K562 (cell line): ENCODE measurements around the gene BAHD1. TPM values are rescaled to one million over a fixed set of nuclear protein-coding genes. Genes with fewer than 3 reads are reported as not detected.

ENCODE experiments used
- BRD4 ChIP-seq: fragments of 200-600 bp; sonication (generic); IDR thresholded peaks from 2 replicates; pipeline ENCODE4 v1.6.1; 2017; ENCODE audit warnings: inconsistent platforms
- COPS2 ChIP-seq: fragments of 450-650 bp; conservative IDR thresholded peaks from 2 replicates; pipeline ENCODE4 v1.6.1; 2016; ENCODE audit warnings: mild to moderate bottlenecking, moderate library complexity
- CREM ChIP-seq: IDR thresholded peaks from 2 replicates; pipeline ENCODE4 v1.6.1; 2014; ENCODE audit warnings: antibody characterized with exemption, low read depth
- FOSL1 ChIP-seq: fragments of 200-800 bp; sonication (Bioruptor generic); conservative IDR thresholded peaks from 2 replicates; pipeline ENCODE4 v1.6.1; 2016; ENCODE audit warnings: missing genetic modification characterization, missing compliant biosample characterization
- GABPB1 ChIP-seq: sonication (generic); formaldehyde crosslinking; IDR thresholded peaks from 2 replicates; pipeline ENCODE4 v1.8.0; 2022; ENCODE audit warnings: mild to moderate bottlenecking, missing genetic modification reagents
- GATA2 ChIP-seq: sonication (generic); formaldehyde crosslinking; IDR thresholded peaks from 2 replicates; pipeline ENCODE4 v1.4.0; 2020; ENCODE audit warnings: mild to moderate bottlenecking, missing genetic modification reagents
- GTF2E2 ChIP-seq: fragments of 200-800 bp; sonication (Bioruptor generic); IDR thresholded peaks from 2 replicates; pipeline ENCODE4 v1.6.1; 2016; ENCODE audit warnings: missing genetic modification characterization, missing compliant biosample characterization
- HDAC2 ChIP-seq: fragments of 450-650 bp; IDR thresholded peaks from 2 replicates; pipeline ENCODE4 v1.6.1; 2016; ENCODE audit warnings: mild to moderate bottlenecking
- MXI1 ChIP-seq: IDR thresholded peaks from 2 replicates; pipeline ENCODE4 v1.6.1; 2011; ENCODE audit warnings: low read depth, mild to moderate bottlenecking, improper control_type of control experiment, low read length
- NCOA6 ChIP-seq: fragments of 450-650 bp; IDR thresholded peaks from 2 replicates; pipeline ENCODE4 v1.6.1; 2017; ENCODE audit warnings: mild to moderate bottlenecking
- RAD21 ChIP-seq, 2 experiments: fragments of 250-450 bp in 1 of 2; fragments of 450-650 bp in 1 of 2; sonication (Bioruptor Pico) in 1 of 2; formaldehyde crosslinking in 1 of 2; IDR thresholded peaks in 1 of 2; conservative IDR thresholded peaks in 1 of 2; 2 replicates each; pipeline versions ENCODE4 v1.4.0 to v1.8.0; 2020 to 2022; ENCODE audit warnings: mild to moderate bottlenecking in 2 of 2, moderate library complexity in 1 of 2
- SP2 ChIP-seq: IDR thresholded peaks from 2 replicates; pipeline ENCODE4 v1.6.1; 2011; ENCODE audit warnings: mild to moderate bottlenecking, low read depth, low read length, moderate library complexity; ENCODE audit not compliant: poor library complexity, severe bottlenecking; ENCODE audit errors: extremely low read depth
- TBL1XR1 ChIP-seq, 2 experiments: IDR thresholded peaks; 2 replicates each; pipeline ENCODE4 v1.6.1; 2012; ENCODE audit warnings: improper control_type of control experiment in 2 of 2, low read length in 2 of 2, mild to moderate bottlenecking in 1 of 2
- ZNF436 ChIP-seq: fragments of 250-450, 450-650 bp; sonication (Bioruptor Pico); formaldehyde crosslinking; IDR thresholded peaks from 2 replicates; pipeline ENCODE4 v1.7.0; 2020; ENCODE audit warnings: mild to moderate bottlenecking
- ZNF589 ChIP-seq: fragments of 200-800 bp; sonication (Bioruptor generic); IDR thresholded peaks from 2 replicates; pipeline ENCODE4 v1.6.1; 2016; ENCODE audit warnings: low read depth, missing genetic modification characterization, missing compliant biosample characterization
- polyA plus RNA-seq, 8 experiments: library from polyadenylated mRNA; depleted of rRNA in 4 of 8; stranded (reverse) in 5 of 8; unstranded in 3 of 8; fragments of >200 nt; fragmentation: Nextera tagmentation in 2 of 8; fragmentation: Illumina TruSeq in 1 of 8; extraction: Ambion mirVana in 2 of 8; extraction: Trizol in 1 of 8; gene quantifications; 2 replicates each; pipeline versions ENCODE4 v1.2.1 to v1.2.3, GENCODE V29; 2011 to 2014; ENCODE audit warnings: inconsistent platforms in 1 of 8, missing spikeins in 1 of 8
- total RNA-seq, 7 experiments: library from RNA; depleted of rRNA in 6 of 7; stranded (reverse); fragments of >200 nt in 6 of 7; fragmentation: Illumina TruSeq in 2 of 7; extraction: Trizol in 2 of 7; gene quantifications; 2 replicates each; pipeline versions ENCODE4 v1.2.1 to v1.2.3, GENCODE V29; 2011 to 2021; ENCODE audit warnings: low replicate concordance in 1 of 7
- TF ChIP-seq, protein P1 (sequence below), 2 experiments: fragments of 450-650 bp; conservative IDR thresholded peaks; 2 replicates each; pipeline ENCODE4 v1.6.1; 2017; ENCODE audit warnings: mild to moderate bottlenecking in 2 of 2, moderate library complexity in 2 of 2
- TF ChIP-seq, protein P2 (sequence below): fragments of 450-650 bp; IDR thresholded peaks from 2 replicates; pipeline ENCODE4 v1.6.1; 2016; ENCODE audit warnings: low read depth, mild to moderate bottlenecking, moderate library complexity
- TF ChIP-seq, protein P3 (sequence below): sonication (generic); IDR thresholded peaks from 2 replicates; pipeline ENCODE4 v1.6.1; 2016
- TF ChIP-seq, protein P4 (sequence below): fragments of 250-450 bp; sonication (Bioruptor Pico); IDR thresholded peaks from 2 replicates; pipeline ENCODE4 v1.4.0; 2020; ENCODE audit warnings: mild to moderate bottlenecking, moderate library complexity
- TF ChIP-seq, protein P5 (sequence below), 2 experiments: fragments of 450-650 bp; IDR thresholded peaks; 2 replicates each; pipeline ENCODE4 v1.6.1; 2016

BAHD1 gene
- total and polyA plus RNA-seq, 9 of the 15 experiments (the other 6 are each of a cell fraction or from before 2014, with no cell fraction given): 0.55 to 38.5 (median 11.5) TPM

DNA sequence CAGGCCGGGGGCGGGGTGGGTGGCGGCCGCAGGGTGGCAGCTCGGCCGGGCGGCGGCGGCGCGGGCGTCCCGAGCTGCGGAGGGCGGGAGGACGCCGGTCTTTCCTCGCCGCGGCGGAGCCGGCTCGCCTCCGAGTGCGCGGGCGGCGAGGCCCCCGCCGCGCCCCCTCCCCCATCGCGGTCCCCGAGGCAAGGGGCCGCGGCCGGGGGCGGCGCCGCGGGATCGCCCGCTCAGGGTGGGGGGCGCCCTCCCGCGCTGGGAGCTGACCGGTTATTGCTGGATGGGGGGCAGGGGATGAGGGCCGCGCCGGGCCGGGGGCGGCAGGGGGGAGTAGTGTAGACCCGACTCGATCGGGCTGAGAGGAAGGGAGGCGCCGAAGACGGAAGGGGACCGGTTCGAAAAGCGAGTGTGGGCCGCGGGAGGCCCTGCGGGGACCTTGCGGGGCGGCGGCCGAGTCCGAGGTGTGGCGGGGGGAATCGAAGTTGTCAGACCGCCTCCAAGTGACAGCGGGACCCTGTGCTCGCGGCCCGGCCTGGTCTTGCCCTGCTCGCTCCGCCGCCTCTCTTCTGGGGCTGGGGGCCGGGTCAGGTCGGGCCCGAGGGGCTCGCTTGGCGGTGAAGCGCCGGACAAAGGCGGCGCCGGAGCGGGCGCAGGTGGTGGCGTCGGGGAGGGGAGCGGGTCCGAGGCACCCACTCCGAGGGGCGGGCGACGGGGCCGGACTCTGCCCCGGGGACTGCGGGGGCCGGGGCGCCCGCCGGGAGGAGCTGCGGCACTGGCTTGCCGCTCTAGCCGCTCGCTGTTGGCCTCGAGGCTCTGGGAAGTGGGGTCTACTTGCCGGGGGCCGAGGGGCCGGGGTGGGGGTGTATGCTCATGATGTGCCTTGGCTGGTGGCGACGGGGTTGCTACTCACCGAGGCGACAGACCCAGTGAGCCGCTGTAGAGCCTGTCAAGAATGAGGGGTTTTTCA, 1.1 kb downstream of the BAHD1 start (continued):
- TF ChIP-seq ZNF436: no peak
- peak in 1 of 2 experiments; percentile 24; a peak in 1 of 4 replicates for TF ChIP-seq RAD21 (CRISPR knock-in tag; conservative IDR thresholded peaks at IDR 0.05 in 1 of 2, IDR thresholded peaks at IDR 0.05 in 1 of 2)
- TF ChIP-seq GATA2 (CRISPR knock-in tag): no peak
- TF ChIP-seq MXI1: no peak
- TF ChIP-seq, protein P1, sequence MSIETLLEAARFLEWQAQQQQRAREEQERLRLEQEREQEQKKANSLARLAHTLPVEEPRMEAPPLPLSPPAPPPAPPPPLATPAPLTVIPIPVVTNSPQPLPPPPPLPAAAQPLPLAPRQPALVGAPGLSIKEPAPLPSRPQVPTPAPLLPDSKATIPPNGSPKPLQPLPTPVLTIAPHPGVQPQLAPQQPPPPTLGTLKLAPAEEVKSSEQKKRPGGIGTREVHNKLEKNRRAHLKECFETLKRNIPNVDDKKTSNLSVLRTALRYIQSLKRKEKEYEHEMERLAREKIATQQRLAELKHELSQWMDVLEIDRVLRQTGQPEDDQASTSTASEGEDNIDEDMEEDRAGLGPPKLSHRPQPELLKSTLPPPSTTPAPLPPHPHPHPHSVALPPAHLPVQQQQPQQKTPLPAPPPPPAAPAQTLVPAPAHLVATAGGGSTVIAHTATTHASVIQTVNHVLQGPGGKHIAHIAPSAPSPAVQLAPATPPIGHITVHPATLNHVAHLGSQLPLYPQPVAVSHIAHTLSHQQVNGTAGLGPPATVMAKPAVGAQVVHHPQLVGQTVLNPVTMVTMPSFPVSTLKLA (conservative IDR thresholded peaks at IDR 0.05): no peak
- TF ChIP-seq, protein P2, sequence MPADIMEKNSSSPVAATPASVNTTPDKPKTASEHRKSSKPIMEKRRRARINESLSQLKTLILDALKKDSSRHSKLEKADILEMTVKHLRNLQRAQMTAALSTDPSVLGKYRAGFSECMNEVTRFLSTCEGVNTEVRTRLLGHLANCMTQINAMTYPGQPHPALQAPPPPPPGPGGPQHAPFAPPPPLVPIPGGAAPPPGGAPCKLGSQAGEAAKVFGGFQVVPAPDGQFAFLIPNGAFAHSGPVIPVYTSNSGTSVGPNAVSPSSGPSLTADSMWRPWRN: no peak
- 0 out of 2 replicates have a peak, but pooled peaks have one; percentile 4 for TF ChIP-seq GABPB1 (CRISPR knock-in tag)
- TF ChIP-seq SP2: peak; percentile 35
- TF ChIP-seq ZNF589 (CRISPR knock-in tag): no peak
- TF ChIP-seq, protein P3, sequence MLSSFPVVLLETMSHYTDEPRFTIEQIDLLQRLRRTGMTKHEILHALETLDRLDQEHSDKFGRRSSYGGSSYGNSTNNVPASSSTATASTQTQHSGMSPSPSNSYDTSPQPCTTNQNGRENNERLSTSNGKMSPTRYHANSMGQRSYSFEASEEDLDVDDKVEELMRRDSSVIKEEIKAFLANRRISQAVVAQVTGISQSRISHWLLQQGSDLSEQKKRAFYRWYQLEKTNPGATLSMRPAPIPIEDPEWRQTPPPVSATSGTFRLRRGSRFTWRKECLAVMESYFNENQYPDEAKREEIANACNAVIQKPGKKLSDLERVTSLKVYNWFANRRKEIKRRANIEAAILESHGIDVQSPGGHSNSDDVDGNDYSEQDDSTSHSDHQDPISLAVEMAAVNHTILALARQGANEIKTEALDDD: no peak
- TF ChIP-seq, protein P4, sequence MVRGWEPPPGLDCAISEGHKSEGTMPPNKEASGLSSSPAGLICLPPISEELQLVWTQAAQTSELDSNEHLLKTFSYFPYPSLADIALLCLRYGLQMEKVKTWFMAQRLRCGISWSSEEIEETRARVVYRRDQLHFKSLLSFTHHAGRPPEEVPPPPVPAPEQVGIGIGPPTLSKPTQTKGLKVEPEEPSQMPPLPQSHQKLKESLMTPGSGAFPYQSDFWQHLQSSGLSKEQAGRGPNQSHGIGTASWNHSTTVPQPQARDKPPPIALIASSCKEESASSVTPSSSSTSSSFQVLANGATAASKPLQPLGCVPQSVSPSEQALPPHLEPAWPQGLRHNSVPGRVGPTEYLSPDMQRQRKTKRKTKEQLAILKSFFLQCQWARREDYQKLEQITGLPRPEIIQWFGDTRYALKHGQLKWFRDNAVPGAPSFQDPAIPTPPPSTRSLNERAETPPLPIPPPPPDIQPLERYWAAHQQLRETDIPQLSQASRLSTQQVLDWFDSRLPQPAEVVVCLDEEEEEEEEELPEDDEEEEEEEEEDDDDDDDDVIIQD (CRISPR knock-in tag): no peak
- no peak for TF ChIP-seq GTF2E2 (tag)
- TF ChIP-seq NCOA6: no peak
- no peak for TF ChIP-seq BRD4
- 0 out of 2 replicates have a peak, but pooled peaks have one; percentile 7 for TF ChIP-seq FOSL1 (tag)
- no peak for TF ChIP-seq CREM
- no peak for TF ChIP-seq HDAC2
- TF ChIP-seq, protein P5, sequence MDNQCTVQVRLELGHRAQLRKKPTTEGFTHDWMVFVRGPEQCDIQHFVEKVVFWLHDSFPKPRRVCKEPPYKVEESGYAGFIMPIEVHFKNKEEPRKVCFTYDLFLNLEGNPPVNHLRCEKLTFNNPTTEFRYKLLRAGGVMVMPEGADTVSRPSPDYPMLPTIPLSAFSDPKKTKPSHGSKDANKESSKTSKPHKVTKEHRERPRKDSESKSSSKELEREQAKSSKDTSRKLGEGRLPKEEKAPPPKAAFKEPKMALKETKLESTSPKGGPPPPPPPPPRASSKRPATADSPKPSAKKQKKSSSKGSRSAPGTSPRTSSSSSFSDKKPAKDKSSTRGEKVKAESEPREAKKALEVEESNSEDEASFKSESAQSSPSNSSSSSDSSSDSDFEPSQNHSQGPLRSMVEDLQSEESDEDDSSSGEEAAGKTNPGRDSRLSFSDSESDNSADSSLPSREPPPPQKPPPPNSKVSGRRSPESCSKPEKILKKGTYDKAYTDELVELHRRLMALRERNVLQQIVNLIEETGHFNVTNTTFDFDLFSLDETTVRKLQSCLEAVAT (IDR thresholded peaks at IDR 0.05): no peak
- no peak for TF ChIP-seq TBL1XR1 (IDR thresholded peaks at IDR 0.05; ENCODE audit: low read length in 2 of 2)
- no peak for TF ChIP-seq COPS2
